ENCODE data around the gene VAMP1.
"Not testable (repeated sequence)": the region's sequence is repeated elsewhere in the genome, so short reads cannot be mapped to it uniquely, and the experiment has no call there.

Gene VAMP1

DNA sequence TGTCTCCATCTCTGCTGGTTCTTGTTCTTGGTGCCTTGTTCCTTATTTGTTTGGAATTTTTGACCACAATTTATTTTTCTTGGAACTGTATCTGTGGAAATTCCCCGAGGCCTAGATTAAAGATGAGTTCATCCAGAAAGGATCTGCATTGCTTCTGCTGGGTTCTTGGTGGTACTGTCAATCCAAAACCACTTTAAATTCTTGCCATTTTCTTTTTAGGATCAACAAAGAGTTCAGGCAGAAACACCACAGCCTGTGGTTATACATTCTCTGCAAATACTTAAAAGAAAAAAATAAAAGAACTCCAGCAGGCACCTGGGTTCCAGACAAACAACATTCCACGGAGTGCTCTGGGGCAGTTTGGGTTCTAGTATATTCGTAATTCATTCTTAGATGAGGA, 6.0 kb upstream of the VAMP1 start:
- H3F3A ChIP-seq (ENCODE audit: insufficient read depth, low read length), result 0 out of 2 replicates have a peak, but pooled peaks cover 5% of the 10 kb centered on the region
- no peak overlapping the region for H3K4me2 ChIP-seq (ENCODE audit: low read length)
- no peak overlapping the region for H2AFZ ChIP-seq (ENCODE audit: low read length)
- H3K9me2 ChIP-seq (ENCODE audit: low read depth, low read length), result no peaks in the 10 kb centered on the region
- H3K27ac ChIP-seq (ENCODE audit: low read depth, low read length, poor library complexity, severe bottlenecking), result no peak overlapping the region
- no peaks in the 10 kb centered on the region; the same call in 1 of the 2 replicates for H3K27me3 ChIP-seq (ENCODE audit: insufficient read depth, low read length)
- no peaks in the 10 kb centered on the region for H3K4me1 ChIP-seq (ENCODE audit: insufficient read depth, low read length, severe bottlenecking)
- no peak overlapping the region for H3K4me3 ChIP-seq (ENCODE audit: low read depth, low read length, poor library complexity, severe bottlenecking)
- no peak for TF ChIP-seq EZH2 (IDR thresholded peaks at IDR 0.05; ENCODE audit: borderline replicate concordance, low read length)
- TF ChIP-seq, protein P1, sequence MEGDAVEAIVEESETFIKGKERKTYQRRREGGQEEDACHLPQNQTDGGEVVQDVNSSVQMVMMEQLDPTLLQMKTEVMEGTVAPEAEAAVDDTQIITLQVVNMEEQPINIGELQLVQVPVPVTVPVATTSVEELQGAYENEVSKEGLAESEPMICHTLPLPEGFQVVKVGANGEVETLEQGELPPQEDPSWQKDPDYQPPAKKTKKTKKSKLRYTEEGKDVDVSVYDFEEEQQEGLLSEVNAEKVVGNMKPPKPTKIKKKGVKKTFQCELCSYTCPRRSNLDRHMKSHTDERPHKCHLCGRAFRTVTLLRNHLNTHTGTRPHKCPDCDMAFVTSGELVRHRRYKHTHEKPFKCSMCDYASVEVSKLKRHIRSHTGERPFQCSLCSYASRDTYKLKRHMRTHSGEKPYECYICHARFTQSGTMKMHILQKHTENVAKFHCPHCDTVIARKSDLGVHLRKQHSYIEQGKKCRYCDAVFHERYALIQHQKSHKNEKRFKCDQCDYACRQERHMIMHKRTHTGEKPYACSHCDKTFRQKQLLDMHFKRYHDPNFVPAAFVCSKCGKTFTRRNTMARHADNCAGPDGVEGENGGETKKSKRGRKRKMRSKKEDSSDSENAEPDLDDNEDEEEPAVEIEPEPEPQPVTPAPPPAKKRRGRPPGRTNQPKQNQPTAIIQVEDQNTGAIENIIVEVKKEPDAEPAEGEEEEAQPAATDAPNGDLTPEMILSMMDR (IDR thresholded peaks at IDR 0.05; ENCODE audit: low read length), result no peak
- H3K9me3 ChIP-seq (ENCODE audit: low read length), result peaks cover 4% of the 10 kb centered on the region; the same call in 1 of the 2 replicates
- no peak overlapping the region for H3K9ac ChIP-seq (ENCODE audit: low read length)
- no peaks in the 10 kb centered on the region for H3K36me3 ChIP-seq (ENCODE audit: insufficient read depth, low read length)
- H3K79me2 ChIP-seq (ENCODE audit: insufficient read depth, low read length), result no peaks in the 10 kb centered on the region
- H4K20me1 ChIP-seq (ENCODE audit: insufficient read depth, low read length), result no peaks in the 10 kb centered on the region

DNA sequence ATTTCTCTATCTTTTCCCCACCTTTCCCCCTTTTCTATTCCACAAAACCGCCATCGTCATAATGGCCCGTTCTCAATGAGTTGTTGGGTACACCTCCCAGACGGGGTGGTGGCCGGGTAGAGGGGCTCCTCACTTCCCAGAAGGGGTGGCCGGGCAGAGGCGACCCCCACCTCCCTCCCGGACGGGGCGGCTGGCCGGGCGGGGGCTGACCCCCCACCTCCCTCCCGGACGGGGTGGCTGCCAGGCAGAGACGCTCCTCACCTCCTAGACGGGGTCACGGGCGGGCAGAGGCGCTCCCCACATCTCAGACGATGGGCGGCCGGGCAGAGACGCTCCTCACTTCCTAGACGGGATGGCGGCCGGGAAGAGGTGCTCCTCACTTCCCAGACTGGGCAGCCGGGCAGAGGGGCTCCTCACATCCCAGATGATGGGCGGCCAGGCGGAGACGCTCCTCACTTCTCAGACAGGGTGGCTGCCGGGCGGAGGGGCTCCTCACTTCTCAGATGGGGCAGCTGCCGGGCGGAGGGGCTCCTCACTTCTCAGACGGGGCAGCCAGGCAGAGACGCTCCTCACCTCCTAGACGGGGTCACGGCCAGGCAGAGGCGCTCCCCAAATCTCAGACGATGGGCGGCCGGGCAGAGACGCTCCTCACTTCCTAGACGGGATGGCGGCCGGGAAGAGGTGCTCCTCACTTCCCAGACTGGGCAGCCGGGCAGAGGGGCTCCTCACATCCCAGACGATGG, 4.9 kb upstream of the VAMP1 start:
- not testable (repeated sequence) for H3K9me2 ChIP-seq (ENCODE audit: low read depth, low read length)

DNA sequence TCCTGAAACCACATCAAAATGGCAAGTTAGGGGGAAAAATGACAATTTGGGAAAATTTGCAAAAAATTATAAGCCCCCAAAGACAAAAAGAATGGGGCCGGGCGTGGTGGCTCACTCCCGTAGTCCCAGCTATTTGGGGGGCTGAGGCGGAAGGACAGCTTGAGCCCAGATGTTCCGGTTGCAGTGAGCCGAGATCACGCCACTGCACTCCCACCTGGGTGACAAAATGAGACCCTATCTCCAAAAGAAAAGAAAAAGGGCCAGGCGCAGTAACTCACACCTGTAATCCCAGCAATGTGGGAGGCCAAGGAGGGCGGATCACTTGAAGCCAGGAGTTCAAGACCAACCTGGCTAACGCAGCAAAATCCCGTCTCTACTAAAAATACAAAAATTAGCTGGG, 2.0 kb upstream of the VAMP1 start:
- peaks cover 7% of the 10 kb centered on the region; the same call in 1 of the 2 replicates for H3K9me3 ChIP-seq (ENCODE audit: low read length)
- peaks cover 24% of the 10 kb centered on the region for H3K79me2 ChIP-seq (ENCODE audit: insufficient read depth, low read length)
- H4K20me1 ChIP-seq (ENCODE audit: insufficient read depth, low read length), result no peaks in the 10 kb centered on the region
- H2AFZ ChIP-seq (ENCODE audit: low read length), result no peak overlapping the region
- H3K9ac ChIP-seq (ENCODE audit: low read length), result no peak overlapping the region
- H3K36me3 ChIP-seq (ENCODE audit: insufficient read depth, low read length), result peaks cover 21% of the 10 kb centered on the region
- H3F3A ChIP-seq (ENCODE audit: insufficient read depth, low read length), result 0 out of 2 replicates have a peak, but pooled peaks cover 5% of the 10 kb centered on the region
- H3K9me2 ChIP-seq (ENCODE audit: low read depth, low read length), result no peaks in the 10 kb centered on the region
- H3K27ac ChIP-seq (ENCODE audit: low read depth, low read length, poor library complexity, severe bottlenecking), result no peak overlapping the region
- H3K4me2 ChIP-seq (ENCODE audit: low read length), result no peak overlapping the region
- TF ChIP-seq, protein P1 (IDR thresholded peaks at IDR 0.05; ENCODE audit: low read length), result no peak
- no peak for TF ChIP-seq EZH2 (IDR thresholded peaks at IDR 0.05; ENCODE audit: borderline replicate concordance, low read length)
- H3K27me3 ChIP-seq (ENCODE audit: insufficient read depth, low read length), result no peaks in the 10 kb centered on the region; the same call in 1 of the 2 replicates
- peaks cover 28% of the 10 kb centered on the region for H3K4me1 ChIP-seq (ENCODE audit: insufficient read depth, low read length, severe bottlenecking)
- H3K4me3 ChIP-seq (ENCODE audit: low read depth, low read length, poor library complexity, severe bottlenecking), result no peak overlapping the region

More for the DNA sequence above, 4.9 kb upstream of the VAMP1 start:
- not testable (repeated sequence) for H2AFZ ChIP-seq (ENCODE audit: low read length); H3K4me2 ChIP-seq (ENCODE audit: low read length); H3K36me3 ChIP-seq (ENCODE audit: insufficient read depth, low read length); H3K27me3 ChIP-seq (ENCODE audit: insufficient read depth, low read length); H3K9me3 ChIP-seq (ENCODE audit: low read length); H3K4me1 ChIP-seq (ENCODE audit: insufficient read depth, low read length, severe bottlenecking); H4K20me1 ChIP-seq (ENCODE audit: insufficient read depth, low read length); H3K9ac ChIP-seq (ENCODE audit: low read length); H3K4me3 ChIP-seq (ENCODE audit: low read depth, low read length, poor library complexity, severe bottlenecking); H3K79me2 ChIP-seq (ENCODE audit: insufficient read depth, low read length); H3F3A ChIP-seq (ENCODE audit: insufficient read depth, low read length); H3K27ac ChIP-seq (ENCODE audit: low read depth, low read length, poor library complexity, severe bottlenecking)

DNA sequence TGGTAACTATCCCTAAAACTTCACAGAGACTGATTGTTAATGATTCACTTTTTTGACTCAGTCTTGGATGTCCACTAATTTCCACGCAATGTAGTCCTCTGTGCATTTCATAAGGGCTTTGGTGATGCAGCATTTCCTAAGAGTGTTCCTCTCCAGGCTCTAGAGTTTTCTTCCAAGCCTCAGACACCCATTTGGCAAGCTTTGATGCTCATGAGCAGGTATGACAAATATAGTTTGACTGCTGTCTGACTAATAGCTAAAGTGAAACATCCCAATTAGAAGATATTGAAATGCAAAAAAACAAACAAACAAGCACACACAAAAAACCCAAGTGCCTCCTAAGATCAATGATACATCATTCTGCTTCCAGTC, 1.5 kb upstream of the VAMP1 start:
- Histone ChIP-seq H3K4me3 (ENCODE audit: low read depth, low read length, poor library complexity, severe bottlenecking) (no peak overlapping the region), H2AFZ (ENCODE audit: low read length) (no peak overlapping the region), H3K9ac (ENCODE audit: low read length) (no peak overlapping the region), H3K9me3 (ENCODE audit: low read length) (peaks cover 7% of the 10 kb centered on the region; the same call in 1 of the 2 replicates), H3F3A (ENCODE audit: insufficient read depth, low read length) (0 out of 2 replicates have a peak, but pooled peaks cover 5% of the 10 kb centered on the region), H3K36me3 (ENCODE audit: insufficient read depth, low read length) (peaks cover 26% of the 10 kb centered on the region), H4K20me1 (ENCODE audit: insufficient read depth, low read length) (no peaks in the 10 kb centered on the region), H3K4me2 (ENCODE audit: low read length) (no peak overlapping the region), H3K4me1 (ENCODE audit: insufficient read depth, low read length, severe bottlenecking) (peaks cover 29% of the 10 kb centered on the region), H3K27me3 (ENCODE audit: insufficient read depth, low read length) (no peaks in the 10 kb centered on the region; the same call in 1 of the 2 replicates), H3K79me2 (ENCODE audit: insufficient read depth, low read length) (peaks cover 24% of the 10 kb centered on the region), H3K9me2 (ENCODE audit: low read depth, low read length) (no peaks in the 10 kb centered on the region), H3K27ac (ENCODE audit: low read depth, low read length, poor library complexity, severe bottlenecking) (no peak overlapping the region)
- TF ChIP-seq EZH2 (IDR thresholded peaks at IDR 0.05; ENCODE audit: borderline replicate concordance, low read length), result no peak
- TF ChIP-seq, protein P1 (IDR thresholded peaks at IDR 0.05; ENCODE audit: low read length), result no peak
